GM12878 (cell line): ENCODE measurements around the gene CCDC194. TPM values are rescaled to one million over a fixed set of nuclear protein-coding genes. Genes with fewer than 3 reads are reported as not detected.

Source experiments
- ATAC-seq: fragments of 200-7000 bp; cut with Tn5 transposase; 3 replicates; pipeline ENCODE4 v1.9.1; 2020; ENCODE audit warnings: mild to moderate bottlenecking, moderate library complexity
- BruUV-seq: library from RNA; stranded (reverse); fragments of 400-500 nt; replicated peaks from 2 replicates; lab custom pipeline; 2021; lab: Mats Ljungman, UMichigan
- CTCF ChIA-PET: fragments of 300-600 bp; sonication (Branson Sonifier 250); formaldehyde crosslinking; extraction: SDS; loops from one replicate; lab custom pipeline; 2021; ENCODE audit warnings: inconsistent platforms; lab: Yijun Ruan, JAX
- POLR2A ChIA-PET: fragments of 350-600 bp; formaldehyde crosslinking; extraction: SDS; loops from one replicate; lab custom pipeline; 2021; ENCODE audit warnings: inconsistent platforms; lab: Charles Lee
- RAD21 ChIA-PET: fragments of 300-600 bp; sonication (Branson Sonifier 250); formaldehyde crosslinking; loops from one replicate; lab custom pipeline; 2023; ENCODE audit warnings: antibody characterized with exemption; ENCODE audit not compliant: unreplicated experiment; lab: Charles Lee
- SMC1A ChIA-PET: fragments of 300-600 bp; sonication (Branson Sonifier 250); formaldehyde crosslinking; loops from one replicate; lab custom pipeline; 2023; ENCODE audit not compliant: unreplicated experiment, uncharacterized antibody; lab: Charles Lee
- DNase-seq: peaks from one replicate; pipeline ENCODE4 v3.0.0-alpha.2; 2011; ENCODE audit warnings: low read depth, low spot score
- FAIRE-seq: peaks from 3 replicates; lab custom pipeline; 2011; peaks lifted over from hg19 to GRCh38; lab: Jason Lieb, UNC
- H2AFZ ChIP-seq: 2 replicates; pipeline ENCODE4 v1.6.0; 2011; ENCODE audit warnings: low read depth, low read length, control low read depth; ENCODE audit not compliant: control insufficient read depth
- H3K27ac ChIP-seq: 2 replicates; pipeline ENCODE4 v1.5.1; 2011; ENCODE audit warnings: control low read depth; ENCODE audit not compliant: control insufficient read depth, insufficient read depth
- H3K27me3 ChIP-seq, 2 experiments: replicated peaks in 1 of 2; 2 replicates each; pipeline versions ENCODE4 v1.6.0 to v1.6.1; 2011; ENCODE audit warnings: low read length in 1 of 2; ENCODE audit not compliant: control insufficient read depth in 2 of 2, insufficient read depth in 2 of 2
- H3K36me3 ChIP-seq, 2 experiments: 2 replicates each; pipeline ENCODE4 v1.5.1; 2011; ENCODE audit warnings: low read length in 1 of 2; ENCODE audit not compliant: control insufficient read depth in 2 of 2, insufficient read depth in 2 of 2
- H3K4me1 ChIP-seq: 2 replicates; pipeline ENCODE4 v1.6.1; 2011; ENCODE audit warnings: mild to moderate bottlenecking, low read length, moderate library complexity, mixed read lengths; ENCODE audit not compliant: control insufficient read depth, insufficient read depth
- H3K4me2 ChIP-seq: 2 replicates; pipeline ENCODE4 v1.6.0; 2011; ENCODE audit warnings: control low read depth; ENCODE audit not compliant: control insufficient read depth, insufficient read depth
- H3K4me3 ChIP-seq: fragments of 200-600 bp; sonication (generic); 2 replicates; pipeline ENCODE4 v1.5.1; 2016
- H3K79me2 ChIP-seq: 2 replicates; pipeline ENCODE4 v1.6.0; 2011; ENCODE audit warnings: low read length; ENCODE audit not compliant: control insufficient read depth, insufficient read depth
- H3K9ac ChIP-seq: 2 replicates; pipeline ENCODE4 v1.8.0; 2011; ENCODE audit warnings: low read length, control low read depth, mixed read lengths; ENCODE audit not compliant: control insufficient read depth, insufficient read depth
- H3K9me3 ChIP-seq: replicated peaks from 3 replicates; pipeline ENCODE4 v1.5.1; 2011; ENCODE audit warnings: mild to moderate bottlenecking, low read length; ENCODE audit not compliant: control insufficient read depth, insufficient read depth
- H4K20me1 ChIP-seq: 2 replicates; pipeline ENCODE4 v1.6.0; 2011; ENCODE audit not compliant: control insufficient read depth, insufficient read depth
- CHD1 ChIP-seq: IDR thresholded peaks from 2 replicates; pipeline ENCODE4 v1.6.1; 2012; ENCODE audit warnings: low read depth, low read length, improper control_type of control experiment
- IKZF2 ChIP-seq, 2 experiments: fragments of 450-650 bp; IDR thresholded peaks; 2 replicates each; pipeline ENCODE4 v1.6.1; 2017; ENCODE audit warnings: mild to moderate bottlenecking in 2 of 2, moderate library complexity in 2 of 2
- MEF2A ChIP-seq: IDR thresholded peaks from 2 replicates; pipeline ENCODE4 v1.6.1; 2011; ENCODE audit warnings: low read depth, mild to moderate bottlenecking, low read length, moderate library complexity; ENCODE audit not compliant: insufficient read depth
- RAD51 ChIP-seq: fragments of 450-650 bp; IDR thresholded peaks from 2 replicates; pipeline ENCODE4 v1.6.1; 2016; ENCODE audit warnings: moderate library complexity, mild to moderate bottlenecking, inconsistent platforms
- RFX5 ChIP-seq: IDR thresholded peaks from 2 replicates; pipeline ENCODE4 v1.6.1; 2011; ENCODE audit warnings: low read depth, low read length, improper control_type of control experiment
- WGBS: methylation state at CpG from one replicate; pipeline ENCODE4 v1.1.6; 2016; ENCODE audit warnings: low lambda C conversion rate; ENCODE audit not compliant: insufficient replicate concordance, insufficient coverage; ENCODE audit errors: missing lambda C conversion rate; 5-methylcytosine and 5-hydroxymethylcytosine counted together
- in situ Hi-C: fragments of 300-500 bp; cut with MboI; formaldehyde crosslinking; loops from 9 replicates; pipeline ENCODE4 v1.14.3; 2018; ENCODE audit warnings: mixed read lengths
- intact Hi-C: fragments of 100-400 bp; cut with micrococcal nuclease; formaldehyde crosslinking; loops from one replicate; pipeline ENCODE4 v1.14.2; 2022; ENCODE audit not compliant: unreplicated experiment
- polyA plus RNA-seq, 11 experiments: library from polyadenylated mRNA; depleted of rRNA in 4 of 11; unstranded in 6 of 11; stranded (reverse) in 5 of 11; fragments of >200 nt; fragmentation: Nextera tagmentation in 4 of 11; fragmentation: Illumina TruSeq in 1 of 11; extraction: Ambion mirVana in 4 of 11; extraction: Trizol in 1 of 11; gene quantifications; 1 replicate in 1 of 11; 2 replicates in 10 of 11; pipeline versions ENCODE4 v1.2.1 to v1.2.3, GENCODE V29; 2011 to 2016; ENCODE audit warnings: inconsistent platforms in 2 of 11, missing spikeins in 2 of 11, low read depth in 1 of 11
- total RNA-seq, 4 experiments: library from RNA; depleted of rRNA in 3 of 4; stranded (reverse); fragments of >200 nt in 3 of 4; fragmentation: Illumina TruSeq in 1 of 4; extraction: Trizol in 1 of 4; gene quantifications; 2 replicates each; pipeline versions ENCODE4 v1.2.1 to v1.2.3, GENCODE V29; 2013 to 2021

CCDC194 gene
- total and polyA plus RNA-seq, 10 of the 15 experiments (the other 5 are each of a cell fraction or from before 2014, with no cell fraction given): 0.07 to 3.4 (median 0.97) TPM

DNA sequence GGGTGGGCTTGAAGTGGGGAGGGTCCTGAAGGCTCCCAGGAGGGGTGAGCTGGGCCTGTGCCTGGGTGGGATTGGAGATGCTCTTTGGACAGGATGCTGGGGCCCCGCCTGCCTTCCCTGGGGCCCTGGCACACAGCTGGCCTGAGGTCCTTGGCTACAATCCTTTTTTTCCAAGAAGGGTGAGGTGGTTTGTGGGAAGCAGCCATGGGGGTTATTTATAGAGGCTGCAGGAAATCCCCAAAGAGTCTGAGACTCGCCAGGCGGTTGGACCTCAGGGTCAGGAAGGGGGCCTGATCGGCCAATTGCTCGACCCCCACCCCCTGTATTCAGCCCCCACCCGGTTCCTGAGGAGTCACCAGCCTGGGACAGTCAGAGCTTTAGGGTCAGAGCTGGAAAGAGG, 46.6 kb downstream of the CCDC194 start:
- ATAC-seq (no peak), DNase-seq (no peak), FAIRE-seq (no peak)
- no peak for TF ChIP-seq CHD1
- TF ChIP-seq MEF2A: 0 out of 2 replicates have a peak, but pooled peaks have one; percentile 11
- TF ChIP-seq IKZF2 (IDR thresholded peaks at IDR 0.05): 0 out of 4 replicates have a peak, but pooled peaks of 1 of the 2 experiments have one; percentile 9
- TF ChIP-seq RFX5: no peak
- TF ChIP-seq RAD51: no peak
- Histone ChIP-seq H3K4me2 (no peak overlapping the region; the same call in 1 of the 2 replicates), H2AFZ (peak overlapping the region; percentile 28; the same call in 1 of the 2 replicates), H3K27ac (no peak overlapping the region), H3K36me3 (no peaks in the 10 kb centered on the region), H3K9me3 (no peaks in the 10 kb centered on the region), H3K79me2 (no peaks in the 10 kb centered on the region), H3K27me3 (no peaks in the 10 kb centered on the region), H4K20me1 (no peaks in the 10 kb centered on the region), H3K9ac (no peak overlapping the region), H3K4me1 (peaks cover 19% of the 10 kb centered on the region), H3K4me3 (no peak overlapping the region)
- in situ Hi-C loops (loop anchor here (5.0 kb wide), 2 partner anchors 40 to 120 kb away; no protein-coding TSS in a partner anchor), intact Hi-C loops (no loop called here)
- WGBS: 30% methylated on average over 6 of the region's 6 CpGs
- CTCF ChIA-PET: interaction anchor here (0.7 to 9.2 kb wide), 10 partner anchors 10 to 149 kb away, joined by 3 to 170 read pairs (median 4); partner anchors contain the start of genes CCDC194 and MRPL34
- RAD21 ChIA-PET: interaction anchor here (0.8 to 4.6 kb wide), 2 partner anchors 38 to 42 kb away, joined by 3 to 32 read pairs; no protein-coding TSS in a partner anchor
- POLR2A ChIA-PET: interaction anchor here (0.5 to 1.0 kb wide), 4 partner anchors 38 to 236 kb away, joined by 3 read pairs; no protein-coding TSS in a partner anchor
- SMC1A ChIA-PET: interaction anchor here (1.2 to 6.6 kb wide), 4 partner anchors 32 to 59 kb away, joined by 3 to 69 read pairs (median 3); no protein-coding TSS in a partner anchor
- no TSS peak for BruUV-seq
